NOMO-1 treated with DMSO at 0.1 percent for 48 hours (cell line): ENCODE data around the gene UCP2.

Experiments used
- DNase-seq: peaks from one replicate; lab custom pipeline; 2025; ENCODE audit not compliant: unreplicated experiment; lab: John Stamatoyannopoulos, UW

The UCP2 gene

GRCh38 chr11:74010306-74011300 is 28.0 kb upstream of the UCP2 start:
- DNase-seq: no peak

- no peak for DNase-seq
Observed at GRCh38 chr11:74009675-74010305, 27.1 kb upstream of the UCP2 start.

GRCh38 chr11:74009230-74009547 is 26.5 kb upstream of the UCP2 start:
- DNase-seq: no peak

GRCh38 chr11:74008373-74009229 is 26.0 kb upstream of the UCP2 start, which contains the start of gene UCP3:
UCP3 (minus strand) TSS chr11:74009085; CDS start chr11:74007042, 2,043 bp downstream.
- no peak for DNase-seq

- no peak for DNase-seq
Observed at GRCh38 chr11:74007691-74008372, 25.2 kb upstream of the UCP2 start.

- no peak for DNase-seq
Observed at GRCh38 chr11:74006743-74007304, 24.2 kb upstream of the UCP2 start.

- DNase-seq: no peak
Observed at GRCh38 chr11:74005721-74006517, 23.3 kb upstream of the UCP2 start.

GRCh38 chr11:74004759-74005615 is 22.3 kb upstream of the UCP2 start:
- DNase-seq: no peak

GRCh38 chr11:74004046-74004695 is 21.5 kb upstream of the UCP2 start:
- no peak for DNase-seq

- no peak for DNase-seq
Observed at GRCh38 chr11:74002832-74003231, 20.2 kb upstream of the UCP2 start.

- no peak for DNase-seq
Observed at GRCh38 chr11:74001822-74002286, 19.2 kb upstream of the UCP2 start.

GRCh38 chr11:74000307-74001133 is 17.9 kb upstream of the UCP2 start:
- no peak for DNase-seq

GRCh38 chr11:73999581-74000306 is 17.1 kb upstream of the UCP2 start:
- DNase-seq: no peak

GRCh38 chr11:73998846-73999575 is 16.4 kb upstream of the UCP2 start:
- no peak for DNase-seq

- no peak for DNase-seq
Observed at GRCh38 chr11:73997120-73997770, 14.6 kb upstream of the UCP2 start.
